Right cardiac atrium (tissue), 5 donors: ENCODE measurements around the gene TRIM27. TPM values are rescaled to one million over a fixed set of nuclear protein-coding genes. Genes with fewer than 3 reads are reported as not detected.

ENCODE experiments used
- ATAC-seq, 2 donors: fragments of 200-7000 bp; cut with Tn5 transposase; one replicate each; pipeline versions ENCODE4 v1.8.0 to v1.9.1; 2020; ENCODE audit warnings: moderate library complexity in 2 of 2, mild to moderate bottlenecking in 1 of 2
- DNase-seq, 3 donors: peaks; one replicate each; pipeline ENCODE4 v3.0.0-alpha.2; 2020
- H3K27ac ChIP-seq: one replicate; pipeline ENCODE4 v1.5.1; 2013; ENCODE audit warnings: mild to moderate bottlenecking, low read length, control low read depth, moderate library complexity
- H3K27me3 ChIP-seq: one replicate; pipeline ENCODE4 v1.6.1; 2013; ENCODE audit not compliant: control insufficient read depth, insufficient read depth
- H3K4me1 ChIP-seq: one replicate; pipeline ENCODE4 v1.6.1; 2013; ENCODE audit warnings: low read length; ENCODE audit not compliant: control insufficient read depth, insufficient read depth
- H3K4me3 ChIP-seq: one replicate; pipeline ENCODE4 v1.5.1; 2013; ENCODE audit warnings: low read length, control low read depth
- H3K9me3 ChIP-seq: one replicate; pipeline ENCODE4 v1.6.1; 2013; ENCODE audit warnings: low read length; ENCODE audit not compliant: control insufficient read depth
- WGBS: extraction: QIAGEN DNeasy Blood & Tissue Kit; methylation state at CpG from one replicate; pipeline ENCODE4 v1.1.7; 2013; 5-methylcytosine and 5-hydroxymethylcytosine counted together
- intact Hi-C, 4 donors: fragments of 100-400 bp; cut with DNase I; formaldehyde crosslinking; loops; one replicate each; pipeline versions ENCODE4 v1.11.0 to v1.14.0; 2022 to 2023
- polyA plus RNA-seq: library from polyadenylated mRNA; stranded (reverse); fragments of 200-250 nt; gene quantifications from one replicate; pipeline ENCODE4 v1.2.3, GENCODE V29; 2013
- total RNA-seq, 4 donors: library from RNA; stranded (reverse); fragmentation: NEBNext Ultra II Directional; extraction: Animal tissue kit (Norgen Biotek cat#: 25700); gene quantifications; one replicate each; pipeline ENCODE4 v1.2.1, GENCODE V29; 2021
- donor health status: healthy with polysubstance abuse.
- donor health status: DM: no; HTN: yes; CAD: no.
- donor health status: DM: no; HTN: no; CAD: no.
- donor health status: DM: no; HTN: yes; CAD: no; lungs with severe emphysema.
- donor health status: DM: yes; HTN: yes; CAD: no.

The TRIM27 gene
- total and polyA plus RNA-seq, 5 donors = 16.8 to 23.1 (median 21.2) TPM

DNA sequence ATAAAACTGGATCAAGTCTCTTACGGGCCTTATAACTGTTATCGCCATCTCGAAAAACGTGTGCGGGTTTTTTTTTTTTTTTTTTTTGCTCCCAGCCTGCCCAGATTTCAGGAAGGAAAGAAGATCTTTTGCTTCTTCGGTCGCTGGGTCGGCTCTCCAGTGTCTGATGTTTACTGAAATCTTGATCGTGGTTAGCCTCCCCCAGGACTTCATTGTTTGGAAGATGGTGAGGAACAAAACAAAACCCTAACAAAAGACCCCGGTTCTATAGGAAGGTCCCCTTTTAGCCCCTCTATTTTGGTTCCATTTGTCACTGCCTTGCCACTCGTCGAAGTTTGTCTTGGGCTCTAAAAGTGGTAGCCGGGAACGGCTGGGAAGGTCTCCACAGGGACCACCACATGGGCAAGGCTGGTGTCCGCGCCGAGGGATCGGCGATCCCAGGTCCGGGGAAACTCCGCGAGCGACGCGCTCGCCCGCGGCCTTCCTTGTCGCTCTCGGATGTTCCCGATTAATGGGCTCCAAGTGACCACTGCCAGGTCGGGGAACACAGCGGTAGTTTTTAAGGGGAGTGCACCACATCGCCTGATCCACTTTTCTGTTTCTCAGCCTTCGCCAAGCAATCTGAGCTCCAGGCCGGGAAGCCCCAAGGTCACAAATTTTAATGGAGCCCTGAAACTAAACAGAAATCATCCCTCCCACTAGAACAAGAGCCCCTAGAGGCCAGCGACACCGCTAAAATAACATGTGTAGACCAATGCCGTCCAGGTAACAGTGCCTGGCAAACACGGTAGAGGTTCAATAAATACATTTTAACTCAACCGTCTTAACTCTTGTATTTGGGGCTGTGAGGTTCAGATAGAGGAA, 27.0 kb downstream of the TRIM27 start:
- Histone ChIP-seq H3K27ac (peak overlapping the region; percentile 100), H3K9me3 (no peaks in the 10 kb centered on the region), H3K27me3 (no peaks in the 10 kb centered on the region), H3K4me1 (no peaks in the 10 kb centered on the region), H3K4me3 (peak overlapping the region; percentile 74)
- intact Hi-C loops = loop anchor here in 1 of 4 donors (1.0 kb wide), 1 partner anchor 32 kb away; no protein-coding TSS in a partner anchor
- DNase-seq = peak; percentile 62 to 82 (median 82)
- under 1% methylated on average over 41 of the region's 41 CpGs for WGBS
- ATAC-seq = peak; percentile 50 to 58

DNA sequence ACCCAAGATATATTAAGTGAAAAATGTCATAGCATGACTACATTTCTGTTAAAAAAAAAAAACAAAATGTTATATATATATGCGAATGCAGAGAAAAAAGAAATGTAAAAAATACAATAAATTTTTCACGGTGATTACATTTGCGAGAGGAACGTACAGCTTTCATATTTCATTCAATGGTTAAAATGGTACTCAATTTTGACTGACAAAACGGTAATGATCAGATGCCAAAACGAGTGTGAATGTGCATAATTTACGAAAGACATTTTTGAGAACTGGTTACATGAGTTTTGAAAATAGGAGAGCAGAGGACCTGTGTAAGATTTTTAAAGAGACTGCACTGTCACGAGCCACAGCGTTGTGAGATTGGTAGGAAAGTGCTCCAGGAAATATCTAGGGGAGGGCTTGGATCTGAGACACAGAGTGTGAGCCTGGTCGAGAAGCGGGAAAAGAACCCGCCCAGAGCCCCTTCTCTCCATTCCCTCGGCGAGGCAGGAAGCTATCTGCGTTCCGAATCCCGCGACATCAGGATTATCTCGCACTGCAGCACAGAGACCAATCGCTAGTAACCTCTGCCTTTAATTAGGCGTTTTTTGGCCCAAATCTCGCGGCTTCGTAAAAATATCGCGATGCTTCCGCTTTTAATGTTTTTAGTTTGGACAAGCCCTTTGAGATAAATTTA, 28.5 kb downstream of the TRIM27 start:
- peak; percentile 92 to 96 (median 95) for DNase-seq
- WGBS = 9% methylated on average over 27 of the region's 27 CpGs
- Histone ChIP-seq H3K9me3 (no peaks in the 10 kb centered on the region), H3K27me3 (no peaks in the 10 kb centered on the region), H3K4me1 (no peaks in the 10 kb centered on the region), H3K27ac (peak overlapping the region; percentile 100), H3K4me3 (peak overlapping the region; percentile 74)
- ATAC-seq = peak; percentile 93 to 96
- intact Hi-C loops = no loop called here

DNA sequence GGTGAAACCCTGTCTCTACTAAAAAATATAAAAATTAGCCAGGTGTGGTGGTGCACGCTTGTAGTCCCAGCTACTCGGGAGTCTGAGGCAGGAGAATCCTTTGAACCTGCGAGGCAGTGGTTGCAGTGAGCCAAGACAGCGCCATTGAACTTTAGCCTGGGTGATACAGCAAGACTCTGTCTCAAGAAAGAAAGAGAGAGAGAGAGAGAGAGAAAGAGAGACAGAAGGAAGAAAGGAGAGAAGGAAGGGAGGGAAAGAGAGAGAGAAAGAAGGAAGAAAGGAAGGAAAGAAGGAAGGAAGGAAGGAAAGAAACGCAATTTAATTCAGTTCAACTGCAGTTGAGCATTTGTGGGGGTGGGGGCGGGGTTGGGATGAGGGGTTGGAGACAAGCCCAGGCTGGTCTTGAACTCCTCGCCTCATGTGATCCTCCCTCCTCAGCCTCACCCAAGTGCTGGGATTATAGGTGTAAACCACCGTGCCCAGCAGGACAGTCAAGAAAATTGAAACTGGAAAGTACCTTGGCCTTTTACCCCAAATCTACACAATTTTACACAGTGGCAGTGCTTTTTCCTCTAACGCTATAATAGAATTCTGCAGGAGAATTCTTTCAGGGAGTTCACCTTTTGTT, 30.5 kb downstream of the TRIM27 start:
- Histone ChIP-seq H3K9me3 (no peaks in the 10 kb centered on the region), H3K27ac (no peak overlapping the region), H3K4me1 (no peaks in the 10 kb centered on the region), H3K27me3 (no peaks in the 10 kb centered on the region), H3K4me3 (no peak overlapping the region)
- ATAC-seq = no peak
- 82% methylated on average over 9 of the region's 9 CpGs for WGBS
- intact Hi-C loops = no loop called here
- DNase-seq = no peak

DNA sequence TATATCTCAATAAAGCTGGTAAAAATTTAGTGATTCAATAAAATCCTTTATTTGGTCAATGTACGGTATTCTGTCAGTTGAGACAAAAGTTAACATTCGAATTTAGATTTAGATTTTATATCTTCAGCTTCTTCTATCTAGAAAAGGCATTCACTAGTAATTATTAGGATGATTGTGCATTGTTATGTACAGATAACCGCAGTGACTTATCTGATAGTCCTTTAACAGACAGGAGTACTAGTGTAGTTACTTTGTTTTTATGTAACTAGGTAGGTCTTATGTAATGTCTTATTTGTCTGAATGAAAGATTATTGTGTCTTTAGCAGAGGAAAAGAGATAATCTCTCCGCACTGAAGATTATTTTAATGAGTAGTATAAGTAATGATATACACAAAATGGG, 31.3 kb downstream of the TRIM27 start:
- Histone ChIP-seq H3K4me1 (no peaks in the 10 kb centered on the region), H3K4me3 (no peak overlapping the region), H3K9me3 (no peaks in the 10 kb centered on the region), H3K27ac (no peak overlapping the region), H3K27me3 (no peaks in the 10 kb centered on the region)
- 81% methylated on average over 4 of the region's 4 CpGs for WGBS
- intact Hi-C loops = no loop called here
- ATAC-seq (no peak), DNase-seq (no peak)

DNA sequence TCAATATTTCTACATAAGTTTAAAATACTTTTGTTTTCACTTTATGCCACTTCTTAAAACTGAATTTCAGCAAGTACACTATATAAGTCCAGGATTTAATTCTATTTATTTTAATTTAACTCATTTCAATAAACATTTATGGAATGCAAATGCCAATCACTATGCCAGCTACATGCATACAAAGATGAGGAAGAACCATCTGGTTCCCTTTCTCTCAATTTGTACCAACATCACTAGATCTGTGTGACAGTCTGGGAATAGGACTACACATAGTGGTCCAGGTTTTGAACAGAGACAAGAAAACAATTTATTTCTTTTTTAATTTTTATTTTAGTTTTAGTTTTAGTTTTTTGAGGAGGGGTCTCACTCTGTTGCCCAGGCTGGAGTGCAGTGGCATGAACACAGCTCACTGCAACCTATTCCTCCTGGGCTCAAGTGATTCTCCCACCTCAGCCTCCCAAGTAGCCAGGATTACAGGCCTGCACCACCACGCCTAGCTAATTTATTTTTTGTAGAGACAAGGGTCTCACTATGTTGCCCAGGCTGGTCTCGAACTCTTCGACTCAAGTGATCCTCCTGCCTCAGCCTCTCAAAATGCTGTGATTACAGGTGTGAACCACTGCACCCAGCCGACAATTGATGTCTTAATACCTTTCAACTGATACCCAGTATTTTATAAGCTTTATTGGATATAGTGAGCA, 35.8 kb downstream of the TRIM27 start:
- Histone ChIP-seq H3K27me3 (no peaks in the 10 kb centered on the region), H3K4me3 (no peak overlapping the region), H3K4me1 (no peaks in the 10 kb centered on the region), H3K9me3 (no peaks in the 10 kb centered on the region), H3K27ac (no peak overlapping the region)
- DNase-seq (no peak), ATAC-seq (no peak)
- 93% methylated on average over 4 of the region's 4 CpGs for WGBS
- intact Hi-C loops = loop anchor here in 1 of 4 donors (10.0 kb wide), 1 partner anchor 97 kb away; no protein-coding TSS in a partner anchor

DNA sequence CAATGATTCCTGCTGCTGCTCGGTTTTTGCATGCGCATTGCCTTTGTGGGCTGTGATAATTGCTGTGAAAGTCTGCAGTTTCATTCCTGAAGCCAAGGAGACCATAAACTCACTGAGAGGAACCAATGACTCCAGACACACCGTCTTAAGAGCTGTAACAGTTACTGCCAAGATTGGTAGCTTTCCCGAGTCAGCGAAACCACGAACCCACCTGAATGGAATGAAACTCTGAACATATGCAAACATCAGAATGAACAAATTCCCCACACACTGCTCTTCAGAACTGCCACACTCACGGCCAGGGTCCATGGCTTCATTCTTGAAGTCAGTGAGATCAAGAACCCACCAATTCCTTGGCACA, 37.7 kb downstream of the TRIM27 start:
- 86% methylated on average over 7 of the region's 7 CpGs for WGBS
- ATAC-seq = no peak
- intact Hi-C loops = loop anchor here in 1 of 4 donors (10.0 kb wide), 1 partner anchor 99 kb away; no protein-coding TSS in a partner anchor
- no peak overlapping the region for H3K4me3 ChIP-seq
- no peaks in the 10 kb centered on the region for H3K9me3 ChIP-seq
- H3K27me3 ChIP-seq = no peaks in the 10 kb centered on the region
- no peak for DNase-seq
- no peaks in the 10 kb centered on the region for H3K4me1 ChIP-seq
- no peak overlapping the region for H3K27ac ChIP-seq

DNA sequence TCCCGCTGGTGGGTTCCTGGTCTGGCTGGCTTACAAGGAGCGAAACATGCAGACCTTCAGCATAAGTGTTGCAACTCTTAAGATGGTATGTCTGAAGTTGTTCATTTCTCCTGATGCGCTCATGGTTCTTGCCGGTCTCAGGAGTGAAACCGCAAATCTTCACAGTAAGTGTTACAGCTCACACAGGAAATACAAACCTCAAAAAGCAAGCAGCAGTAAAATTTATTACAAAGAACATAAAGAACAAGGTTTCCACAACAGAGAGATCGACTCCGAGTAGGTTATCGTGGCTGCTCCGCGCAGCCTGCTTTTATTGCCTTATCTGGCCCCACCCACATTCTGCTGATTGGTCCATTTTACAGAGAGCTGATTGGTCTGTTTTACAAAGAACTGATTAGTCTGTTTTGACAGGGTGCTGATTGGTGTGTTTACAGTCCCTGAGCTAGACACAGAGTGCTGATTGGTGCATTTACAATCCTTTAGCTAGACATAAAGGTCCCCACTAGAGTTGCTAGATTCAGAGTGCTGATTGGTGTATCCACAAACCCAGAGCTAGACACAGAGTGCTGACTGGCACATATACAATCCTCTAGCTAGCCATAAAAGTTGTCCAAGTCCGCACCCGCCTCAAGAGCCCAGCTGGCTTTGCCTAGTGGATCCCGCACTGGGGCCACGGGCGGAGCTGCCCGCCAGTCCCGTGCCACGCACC, 39.2 kb downstream of the TRIM27 start:
- intact Hi-C loops = loop anchor here in 1 of 4 donors (10.0 kb wide), 1 partner anchor 100 kb away; no protein-coding TSS in a partner anchor
- Histone ChIP-seq H3K4me1 (no peaks in the 10 kb centered on the region), H3K9me3 (no peaks in the 10 kb centered on the region), H3K27ac (no peak overlapping the region), H3K4me3 (peak overlapping the region; percentile 12), H3K27me3 (no peaks in the 10 kb centered on the region)
- DNase-seq (peak in 1 of 3 donors; percentile 37), ATAC-seq (no peak)
- 74% methylated on average over 18 of the region's 18 CpGs for WGBS

DNA sequence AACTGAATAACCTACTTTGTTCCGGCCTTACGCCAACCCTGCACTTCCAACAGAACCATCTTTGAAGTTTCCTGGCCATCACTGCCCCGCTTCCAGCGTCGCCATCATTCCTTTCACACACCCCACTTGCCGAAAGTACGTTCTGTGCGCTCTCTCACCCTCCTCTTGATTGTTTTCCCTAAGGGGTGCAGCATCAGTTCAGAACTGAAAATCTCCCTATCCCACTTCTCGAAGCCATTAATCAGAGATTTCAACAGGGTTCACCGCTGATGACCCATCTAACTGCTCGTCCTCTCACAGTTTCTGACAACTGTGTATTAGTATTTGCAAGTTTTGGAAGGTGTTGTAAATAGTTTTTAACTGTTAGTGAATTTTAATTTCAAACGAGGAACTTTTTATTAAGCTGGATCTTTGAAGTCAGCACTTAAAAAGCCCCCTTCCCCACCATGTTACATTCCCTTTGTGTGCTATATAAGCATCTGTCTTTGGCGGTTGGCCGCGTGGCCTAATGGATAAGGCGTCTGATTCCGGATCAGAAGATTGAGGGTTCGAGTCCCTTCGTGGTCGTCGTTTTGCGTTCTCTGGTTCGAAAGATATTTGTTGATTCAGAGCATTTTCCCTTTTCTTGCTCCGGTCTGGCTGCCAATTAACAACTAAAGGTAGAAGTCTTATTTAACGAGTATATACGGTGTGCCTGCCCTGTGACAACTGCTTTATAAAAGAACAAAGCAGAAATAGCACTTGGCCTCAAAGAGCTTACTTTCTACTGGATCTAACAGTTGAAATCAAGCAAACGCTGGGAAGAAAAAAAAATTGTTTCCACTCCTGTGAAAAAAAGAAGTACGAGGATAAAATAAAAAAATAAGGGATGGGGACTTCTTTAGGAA, 42.6 kb downstream of the TRIM27 start:
- DNase-seq = peak; percentile 71 to 86 (median 81)
- Histone ChIP-seq H3K4me1 (no peaks in the 10 kb centered on the region), H3K27me3 (no peaks in the 10 kb centered on the region), H3K27ac (no peak overlapping the region), H3K4me3 (peak overlapping the region; percentile 98), H3K9me3 (no peaks in the 10 kb centered on the region)
- intact Hi-C loops = loop anchor here in 1 of 4 donors (10.0 kb wide), 1 partner anchor 104 kb away; no protein-coding TSS in a partner anchor
- peak; percentile 86 to 90 for ATAC-seq
- WGBS = 5% methylated on average over 28 of the region's 28 CpGs

DNA sequence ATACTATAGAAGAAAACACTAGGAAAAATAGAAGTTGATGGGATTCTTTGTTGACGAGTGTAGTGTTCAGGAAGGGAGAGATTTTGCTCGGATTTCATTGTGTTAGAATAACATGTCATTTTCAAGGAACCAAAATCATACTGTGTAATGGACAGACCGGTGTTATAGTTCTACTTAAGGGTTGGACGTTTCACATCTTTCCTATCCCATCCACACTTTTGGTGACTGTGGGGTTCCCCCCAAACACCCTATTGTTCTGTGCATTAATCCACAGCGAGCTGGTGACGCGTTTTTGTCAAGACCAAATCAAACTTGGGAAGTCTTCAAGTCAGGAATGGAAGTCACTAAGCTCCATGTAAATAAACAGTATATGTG, 43.3 kb downstream of the TRIM27 start:
- Histone ChIP-seq H3K27ac (no peak overlapping the region), H3K27me3 (no peaks in the 10 kb centered on the region), H3K9me3 (no peaks in the 10 kb centered on the region), H3K4me3 (peak overlapping the region; percentile 98), H3K4me1 (no peaks in the 10 kb centered on the region)
- no peak for DNase-seq
- peak in 1 of 2 donors; percentile 40 for ATAC-seq
- intact Hi-C loops = loop anchor here in 1 of 4 donors (10.0 kb wide), 1 partner anchor 104 kb away; no protein-coding TSS in a partner anchor
- WGBS = 36% methylated on average over 7 of the region's 7 CpGs
